Small intestine (tissue), 7 donors: ENCODE measurements around the gene CD2AP. TPM values are rescaled to one million over a fixed set of nuclear protein-coding genes. Genes with fewer than 3 reads are reported as not detected.

Experiments
- DNase-seq, 2 donors: peaks; one replicate each; pipeline versions ENCODE4 v3.0.0 to v3.0.0-alpha.2; 2013
- FAIRE-seq: peaks from 2 replicates; lab custom pipeline; 2012; peaks lifted over from hg19 to GRCh38; lab: Jason Lieb, UNC
- H3K27ac ChIP-seq, 3 donors: one replicate each; pipeline ENCODE4 v1.5.1; 2013; ENCODE audit warnings: low read length in 2 of 3, mild to moderate bottlenecking in 2 of 3, control low read depth in 1 of 3, inconsistent platforms in 1 of 3, low read depth in 1 of 3, moderate library complexity in 1 of 3
- H3K27me3 ChIP-seq, 3 donors: one replicate each; pipeline ENCODE4 v1.6.1; 2013; ENCODE audit warnings: low read length in 3 of 3, inconsistent platforms in 1 of 3; ENCODE audit not compliant: control insufficient read depth in 3 of 3, insufficient read depth in 3 of 3
- H3K36me3 ChIP-seq, 3 donors: one replicate each; pipeline ENCODE4 v1.6.1; 2013; ENCODE audit warnings: low read length in 3 of 3, inconsistent platforms in 1 of 3, low read depth in 1 of 3, mild to moderate bottlenecking in 1 of 3, moderate library complexity in 1 of 3; ENCODE audit not compliant: control insufficient read depth in 3 of 3, insufficient read depth in 2 of 3
- H3K4me1 ChIP-seq, 3 donors: one replicate each; pipeline ENCODE4 v1.6.1; 2013; ENCODE audit warnings: low read length in 2 of 3, inconsistent platforms in 1 of 3, low read depth in 1 of 3, mild to moderate bottlenecking in 1 of 3, moderate library complexity in 1 of 3; ENCODE audit not compliant: control insufficient read depth in 3 of 3, insufficient read depth in 2 of 3
- H3K4me3 ChIP-seq, 3 donors: one replicate each; pipeline ENCODE4 v1.5.1; 2013; ENCODE audit warnings: low read length in 3 of 3, control low read depth in 1 of 3, inconsistent platforms in 1 of 3, low read depth in 1 of 3, mild to moderate bottlenecking in 1 of 3, moderate library complexity in 1 of 3
- H3K9me3 ChIP-seq, 2 donors: one replicate each; pipeline ENCODE4 v1.6.1; 2013; ENCODE audit warnings: low read depth in 1 of 2, low read length in 1 of 2; ENCODE audit not compliant: control insufficient read depth in 2 of 2, insufficient read depth in 1 of 2
- WGBS, 3 donors: extraction: QIAGEN DNeasy Blood & Tissue Kit; methylation state at CpG; one replicate each; pipeline ENCODE4 v1.1.7; 2013; 5-methylcytosine and 5-hydroxymethylcytosine counted together
- polyA plus RNA-seq, 4 donors: library from polyadenylated mRNA; stranded (reverse) in 3 of 4; unstranded in 1 of 4; fragments of 200-250 nt in 3 of 4; fragments of 120-200 nt in 1 of 4; gene quantifications; one replicate each; pipeline versions ENCODE4 v1.2.1 to v1.2.3, GENCODE V29; 2013
- donor health status: healthy with polysubstance abuse.
- donor health status: control.
- donor health status: control.
- donor health status: Bipolar disorder and iron deficiency.
- donor health status: healthy.

The CD2AP gene
- polyA plus RNA-seq, 4 donors, result 24.4 to 68.7 (median 63.0) TPM

GRCh38 chr6:47661960-47662359 lies 184.4 kb downstream of the CD2AP start:
- FAIRE-seq (no peak), DNase-seq (no peak)
- no peaks in the 10 kb centered on the region for H3K4me1 ChIP-seq
- H3K9me3 ChIP-seq, result no peaks in the 10 kb centered on the region
- 68 to 89% (median 79%) methylated on average over 5 of the region's 5 CpGs for WGBS, 3 donors
- no peaks in the 10 kb centered on the region for H3K27me3 ChIP-seq
- H3K27ac ChIP-seq, result no peak overlapping the region
- H3K36me3 ChIP-seq, result no peaks in the 10 kb centered on the region
- no peak overlapping the region for H3K4me3 ChIP-seq

GRCh38 chr6:47663462-47664216 lies 186.1 kb downstream of the CD2AP start:
- no peak for DNase-seq
- Histone ChIP-seq H3K36me3 (no peaks in the 10 kb centered on the region), H3K27me3 (no peaks in the 10 kb centered on the region), H3K9me3 (no peaks in the 10 kb centered on the region), H3K4me3 (no peak overlapping the region), H3K27ac (no peak overlapping the region), H3K4me1 (no peaks in the 10 kb centered on the region)
- no peak for FAIRE-seq
- 89 to 92% (median 91%) methylated on average over 13 of the region's 13 CpGs for WGBS, 3 donors

- H3K36me3 ChIP-seq, result no peaks in the 10 kb centered on the region
- no peak overlapping the region for H3K27ac ChIP-seq
- H3K4me1 ChIP-seq, result peaks cover 0 to 4% (median 0%) of the 10 kb centered on the region in 3 donors
- no peaks in the 10 kb centered on the region for H3K27me3 ChIP-seq
- 40 to 63% (median 40%) methylated on average over 3 of the region's 3 CpGs for WGBS, 3 donors
- no peak overlapping the region for H3K4me3 ChIP-seq
- no peaks in the 10 kb centered on the region for H3K9me3 ChIP-seq
- DNase-seq (peak in 1 of 2 donors; percentile 49), FAIRE-seq (no peak)
These were observed 187.5 kb downstream of the CD2AP start for GRCh38 chr6:47665112-47665511.

- Histone ChIP-seq H3K4me3 (no peak overlapping the region), H3K27ac (no peak overlapping the region), H3K36me3 (no peaks in the 10 kb centered on the region), H3K4me1 (peaks cover 0 to 4% (median 0%) of the 10 kb centered on the region in 3 donors), H3K9me3 (no peaks in the 10 kb centered on the region), H3K27me3 (no peaks in the 10 kb centered on the region)
- 28 to 32% (median 29%) methylated on average over 6 of the region's 6 CpGs for WGBS, 3 donors
- DNase-seq (peak; percentile 5 to 68), FAIRE-seq (no peak)
These were observed 192.3 kb downstream of the CD2AP start for GRCh38 chr6:47669684-47670513.

GRCh38 chr6:47670851-47671250 lies 193.3 kb downstream of the CD2AP start:
- no peak for DNase-seq
- no peaks in the 10 kb centered on the region for H3K9me3 ChIP-seq
- WGBS, 3 donors, result 66 to 81% (median 76%) methylated on average over 3 of the region's 3 CpGs
- no peak overlapping the region for H3K4me3 ChIP-seq
- H3K27ac ChIP-seq, result no peak overlapping the region
- no peaks in the 10 kb centered on the region for H3K27me3 ChIP-seq
- no peaks in the 10 kb centered on the region for H3K36me3 ChIP-seq
- H3K4me1 ChIP-seq, result peaks cover 0 to 4% (median 0%) of the 10 kb centered on the region in 3 donors
- no peak for FAIRE-seq

GRCh38 chr6:47671777-47672176 lies 194.2 kb downstream of the CD2AP start:
- H3K27ac ChIP-seq, result no peak overlapping the region

GRCh38 chr6:47672816-47673215 lies 195.2 kb downstream of the CD2AP start:
- Histone ChIP-seq H3K27ac (no peak overlapping the region), H3K4me1 (peaks cover 0 to 4% (median 0%) of the 10 kb centered on the region in 3 donors), H3K27me3 (no peaks in the 10 kb centered on the region), H3K4me3 (no peak overlapping the region), H3K36me3 (no peaks in the 10 kb centered on the region), H3K9me3 (no peaks in the 10 kb centered on the region)
- no peak for FAIRE-seq
- no peak for DNase-seq
- WGBS, 3 donors, result 83 to 90% (median 89%) methylated on average over 1 of the region's 1 CpG

More at GRCh38 chr6:47671777-47672176, 194.2 kb downstream of the CD2AP start:
- Histone ChIP-seq H3K4me1 (peaks cover 0 to 4% (median 0%) of the 10 kb centered on the region in 3 donors), H3K36me3 (no peaks in the 10 kb centered on the region), H3K27me3 (no peaks in the 10 kb centered on the region), H3K9me3 (no peaks in the 10 kb centered on the region), H3K4me3 (no peak overlapping the region)
- WGBS, 3 donors, result 50 to 63% (median 58%) methylated on average over 1 of the region's 1 CpG
- FAIRE-seq, result no peak
- no peak for DNase-seq

- Histone ChIP-seq H3K27me3 (no peaks in the 10 kb centered on the region), H3K4me1 (no peaks in the 10 kb centered on the region), H3K9me3 (no peaks in the 10 kb centered on the region), H3K4me3 (no peak overlapping the region), H3K27ac (no peak overlapping the region), H3K36me3 (no peaks in the 10 kb centered on the region)
- FAIRE-seq (no peak), DNase-seq (no peak)
- 81 to 85% (median 83%) methylated on average over 3 of the region's 3 CpGs for WGBS, 3 donors
These were observed 197.1 kb downstream of the CD2AP start for GRCh38 chr6:47674673-47675072.
